NCI-H748 (cell line): ENCODE data around the gene DHRS7C.

Experiments used
- DNase-seq: peaks from one replicate; lab custom pipeline; 2025; ENCODE audit not compliant: unreplicated experiment; lab: John Stamatoyannopoulos, UW

The DHRS7C gene

DNA sequence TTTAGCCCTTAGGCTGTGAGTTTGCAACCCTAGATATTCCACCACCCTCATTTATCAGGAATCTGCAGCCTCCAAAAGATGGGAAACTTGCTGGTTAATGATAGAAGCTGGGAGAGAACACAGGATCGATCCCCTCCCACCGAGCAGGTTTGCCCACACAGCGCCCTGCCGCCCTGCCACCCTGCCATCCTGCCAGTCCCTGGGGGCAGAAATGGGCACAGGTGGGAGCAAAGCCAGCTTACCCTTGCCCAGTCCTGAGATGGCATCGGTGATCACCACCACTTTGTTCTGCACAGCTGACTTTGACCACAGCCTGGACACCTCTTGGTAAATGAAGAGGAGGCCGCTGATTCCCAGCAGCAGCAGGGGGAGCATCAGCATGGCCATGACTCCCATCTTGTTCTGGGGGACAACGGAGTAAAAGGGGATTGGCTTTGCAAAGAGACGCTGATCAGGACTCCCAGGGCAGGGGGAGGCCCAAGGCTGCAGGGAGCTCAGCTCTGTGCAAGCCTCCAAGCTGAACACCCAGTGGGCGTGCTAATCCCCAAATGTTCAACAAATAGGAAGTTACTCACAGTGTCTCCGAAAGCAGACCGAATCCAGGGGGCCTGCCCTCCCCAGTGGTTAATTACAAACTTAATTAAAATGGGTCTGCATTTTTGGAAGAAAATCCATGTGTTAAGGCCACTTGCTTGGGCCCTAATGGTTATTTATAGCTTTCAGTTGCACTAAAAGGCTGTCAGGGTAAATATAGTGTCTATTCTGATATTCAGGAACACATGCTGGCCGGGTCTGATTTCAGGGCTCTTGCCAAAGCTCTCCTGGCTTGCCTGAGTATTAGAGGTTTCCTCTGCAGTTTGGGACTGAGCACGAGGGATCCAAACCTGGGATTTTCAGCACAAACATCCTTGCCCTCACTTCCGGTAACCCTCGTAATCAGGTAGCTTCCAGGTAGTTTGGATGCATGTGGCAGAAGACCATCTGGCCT lies at the start of gene DHRS7C:
DHRS7C (minus strand) TSS at position 704 of the 988 bp plus-strand sequence; CDS start at position 396, 308 bp downstream.
- no peak for DNase-seq

GRCh38 chr17:9839433-9839832 lies 48.0 kb upstream of the DHRS7C start:
- no peak for DNase-seq

DNA sequence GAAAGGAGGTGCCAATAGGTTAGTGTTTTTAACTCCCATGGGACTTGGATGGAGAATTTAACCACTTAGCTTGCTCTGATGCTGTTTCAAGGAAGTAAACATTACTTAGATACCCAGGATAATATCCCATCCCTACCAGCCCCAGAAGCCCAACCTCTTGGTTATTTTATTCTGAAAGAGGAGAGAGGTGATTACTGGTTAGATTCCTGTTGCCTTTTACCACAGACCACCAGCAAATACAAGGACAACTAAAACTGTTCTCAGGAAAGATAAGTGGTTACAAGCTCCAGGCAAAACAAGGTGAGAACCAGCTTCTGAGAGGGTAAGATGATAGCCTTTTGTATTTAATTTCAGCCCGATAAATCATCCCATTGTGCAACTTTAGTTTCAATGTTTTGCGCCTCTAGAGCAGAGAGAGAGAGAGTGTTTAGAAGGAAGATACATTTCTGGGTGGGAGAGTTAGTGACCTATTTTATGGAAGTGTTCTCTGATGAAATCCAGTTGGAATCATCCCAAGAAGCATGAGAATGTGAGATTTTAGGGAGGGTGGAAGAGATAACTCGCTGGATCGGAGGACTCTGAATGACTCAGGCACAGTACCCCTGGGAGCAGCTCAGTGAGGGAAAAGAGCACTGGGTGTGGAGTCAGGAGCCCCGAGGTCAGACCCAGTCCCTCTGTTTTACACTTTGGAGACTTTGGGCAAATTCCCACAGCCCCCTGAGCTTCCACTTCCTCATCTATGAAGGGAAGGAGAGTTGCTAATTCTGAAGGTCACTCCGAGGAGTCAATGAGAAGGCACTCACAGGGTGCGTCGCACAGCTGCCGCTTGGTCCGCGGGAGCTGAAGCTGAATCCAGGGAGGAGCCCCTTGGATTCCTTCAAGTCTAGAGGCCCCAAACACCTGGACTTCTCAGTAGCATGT lies 46.4 kb upstream of the DHRS7C start:
- DNase-seq, result no peak

DNA sequence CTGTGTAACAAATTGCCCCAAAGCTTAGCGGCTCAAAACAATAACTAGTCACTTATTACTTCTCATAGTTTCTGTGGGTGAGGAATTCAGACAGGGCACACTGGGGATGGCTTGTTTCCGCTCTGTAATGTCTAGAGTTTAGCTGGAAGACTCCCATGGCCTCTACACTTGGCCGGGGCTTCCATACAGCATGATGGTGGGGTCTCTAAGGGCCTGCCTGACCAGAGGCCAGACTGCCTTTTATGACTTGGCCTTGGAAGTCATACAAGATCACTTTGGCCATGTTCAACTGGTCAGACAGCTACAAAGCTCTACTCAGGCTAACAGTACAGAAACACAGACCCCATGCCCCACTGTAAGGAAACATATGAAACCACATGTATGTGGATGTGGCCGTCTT lies 42.5 kb upstream of the DHRS7C start:
- no peak for DNase-seq

GRCh38 chr17:9830711-9831110 lies 39.3 kb upstream of the DHRS7C start:
- no peak for DNase-seq

GRCh38 chr17:9829343-9829742 lies 38.0 kb upstream of the DHRS7C start:
- no peak for DNase-seq

GRCh38 chr17:9828296-9829295 lies 37.2 kb upstream of the DHRS7C start:
- no peak for DNase-seq

- DNase-seq, result no peak
Observed at GRCh38 chr17:9825641-9826150, 34.3 kb upstream of the DHRS7C start, which contains the start of gene GLP2R. Gene GLP2R (plus strand): TSS chr17:9825924. CDS start chr17:9826064, 140 bp downstream.

DNA sequence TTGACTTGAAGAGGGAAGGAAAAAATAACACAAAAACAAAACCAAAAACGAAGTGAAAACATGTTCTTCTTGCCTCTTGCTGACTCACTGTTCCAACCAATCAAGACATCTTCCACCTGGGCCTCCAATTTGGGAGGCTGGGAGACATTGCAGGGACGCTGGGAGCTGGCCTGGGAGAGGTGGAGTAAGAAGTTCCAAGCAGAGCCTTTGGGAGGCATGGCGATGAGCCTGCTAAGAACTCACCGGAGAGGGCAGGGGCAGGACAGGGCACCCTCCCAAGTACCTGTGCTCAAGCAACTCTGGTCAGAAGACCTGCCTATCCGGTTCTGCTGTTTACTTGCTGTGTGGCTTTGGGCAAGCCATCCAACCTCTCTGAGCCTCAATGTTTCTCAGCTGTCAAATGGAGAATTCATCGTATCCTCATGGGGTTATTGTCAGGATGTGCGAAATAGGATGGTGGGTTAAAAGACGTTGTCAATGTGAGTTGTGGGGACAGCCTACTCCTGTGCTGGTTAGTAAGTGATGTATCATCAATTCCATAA lies 33.5 kb upstream of the DHRS7C start:
- no peak for DNase-seq

DNA sequence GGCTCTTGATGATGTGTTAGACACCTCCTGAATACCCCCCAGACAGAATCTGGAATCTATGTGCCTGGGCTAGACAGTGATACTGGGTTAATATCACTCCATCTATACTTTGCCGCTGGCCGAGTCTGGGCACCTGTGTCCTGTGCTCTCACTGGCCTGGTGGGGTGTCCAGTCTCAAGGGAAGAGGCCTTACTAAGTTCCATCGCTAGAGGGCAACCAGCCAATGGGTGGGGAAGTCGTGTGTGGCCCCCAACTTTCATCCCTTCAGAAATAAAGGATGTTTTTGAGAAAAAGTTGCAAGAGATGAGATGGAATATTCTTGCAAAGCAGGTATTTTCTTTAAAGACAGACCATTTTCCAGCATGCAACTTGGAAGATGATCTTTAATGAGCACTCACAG lies 32.7 kb upstream of the DHRS7C start:
- no peak for DNase-seq

DNA sequence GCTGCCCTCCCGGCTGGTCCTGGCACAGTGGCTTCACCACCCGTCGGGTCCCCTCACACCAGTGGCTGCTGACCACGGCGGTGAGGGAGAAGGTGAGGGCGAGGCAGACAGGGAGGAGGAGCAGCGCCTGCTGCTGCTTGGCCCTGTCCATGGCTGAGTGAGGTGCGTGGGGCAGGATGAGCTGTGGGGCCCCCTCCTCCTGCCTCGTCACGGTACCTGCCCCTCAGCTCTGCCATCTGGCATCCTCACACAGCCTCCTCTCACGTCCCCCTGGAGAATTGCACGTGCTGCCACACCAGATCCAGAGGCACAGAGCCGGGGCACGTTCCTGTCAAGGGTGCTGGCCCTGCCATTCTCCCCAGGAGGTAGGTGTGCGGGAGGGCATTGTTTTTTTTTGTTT lies 30.5 kb upstream of the DHRS7C start, which contains the start of gene GSG1L2:
GSG1L2 (minus strand) TSS at position 159 of the 400 bp plus-strand sequence; CDS start at position 151, 8 bp downstream.
- no peak for DNase-seq

- no peak for DNase-seq
Observed at GRCh38 chr17:9820448-9820847, 29.1 kb upstream of the DHRS7C start.

DNA sequence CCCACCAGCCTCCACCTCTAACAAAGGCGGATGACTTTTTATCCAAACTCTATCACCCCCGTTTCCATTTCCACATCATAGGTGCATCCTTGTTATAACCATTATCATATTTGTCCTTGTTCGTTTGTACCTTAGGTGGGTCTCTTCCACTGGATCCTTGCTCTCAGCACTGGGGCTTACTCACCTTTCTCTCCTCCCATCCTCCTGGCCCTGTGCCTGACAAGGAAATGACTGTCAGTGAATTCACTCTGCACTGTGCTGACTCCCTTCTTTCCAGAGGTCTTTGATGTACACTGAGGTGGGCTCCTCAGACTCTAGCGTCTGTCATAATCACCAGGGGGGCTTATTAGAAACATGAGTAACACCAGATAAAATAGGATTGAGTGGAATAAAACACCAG lies 27.4 kb upstream of the DHRS7C start:
- DNase-seq, result no peak

DNA sequence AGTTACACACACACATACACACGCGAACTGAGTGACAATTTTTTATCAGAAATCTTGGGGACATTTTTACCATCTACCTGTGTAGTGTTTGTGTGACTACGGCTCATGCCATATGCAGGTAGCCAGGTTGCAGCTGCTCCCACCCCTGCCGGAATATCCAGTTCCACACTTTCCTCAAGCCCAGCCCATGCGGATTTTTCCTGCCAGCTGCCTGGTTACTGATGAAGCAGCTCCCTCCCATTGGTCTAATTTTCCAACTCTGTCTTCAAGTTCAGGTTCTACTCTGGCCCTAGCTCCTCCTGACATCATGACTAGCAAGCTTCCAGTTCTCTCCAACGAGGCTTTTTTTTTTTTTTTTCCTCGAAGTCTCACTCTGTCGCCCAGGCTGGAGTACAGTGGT lies 25.7 kb upstream of the DHRS7C start:
- DNase-seq, result no peak

DNA sequence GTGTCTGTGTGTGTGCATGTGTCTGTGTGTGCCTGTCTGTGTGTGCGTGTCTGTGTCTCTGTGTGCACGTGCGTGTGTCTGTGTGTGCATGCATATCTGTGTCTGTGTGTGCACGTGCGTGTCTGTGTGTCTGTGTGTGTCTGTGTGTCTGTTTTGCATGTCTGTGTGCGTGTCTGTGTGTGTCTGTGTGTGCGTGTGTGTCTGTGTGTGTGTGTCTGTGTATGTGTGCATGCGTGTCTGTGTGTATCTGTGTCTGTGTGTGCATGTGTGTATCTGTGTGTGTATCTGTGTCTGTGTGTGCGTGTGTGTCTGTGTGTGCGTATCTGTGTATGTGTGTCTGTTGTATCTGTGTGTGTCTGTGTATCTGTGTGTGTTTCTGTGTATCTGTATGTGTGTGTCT lies 25.1 kb upstream of the DHRS7C start:
- DNase-seq, result no peak

DNA sequence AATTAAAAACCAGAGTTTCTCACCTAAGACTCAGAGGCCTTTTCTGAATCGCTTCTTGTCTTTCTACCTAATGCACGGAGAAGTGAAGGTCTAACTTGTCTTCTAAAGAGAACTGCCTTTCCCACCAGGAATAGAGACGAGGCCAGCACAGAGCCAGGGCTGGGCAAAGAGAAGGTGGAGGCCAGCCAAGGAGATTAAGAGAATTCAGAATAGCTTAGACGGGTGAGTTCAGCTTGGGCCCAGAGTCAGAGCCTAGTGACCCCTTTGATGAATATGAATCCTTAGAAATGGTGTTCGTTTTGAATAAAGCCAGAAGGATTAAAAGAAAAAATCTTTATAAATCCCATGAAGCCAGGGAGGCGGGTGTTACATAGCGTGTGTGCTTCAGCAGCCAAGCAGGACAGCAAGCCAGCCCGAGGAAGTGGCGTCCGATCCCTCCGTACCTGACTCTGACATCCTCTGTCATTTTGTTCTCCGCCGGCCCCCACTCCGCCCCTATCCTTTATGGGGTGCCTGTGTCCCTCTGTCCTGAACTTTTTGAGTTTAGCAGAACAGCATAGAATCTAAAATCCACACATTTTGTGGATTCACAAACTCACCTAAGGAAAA lies 23.0 kb upstream of the DHRS7C start:
- DNase-seq, result no peak

DNA sequence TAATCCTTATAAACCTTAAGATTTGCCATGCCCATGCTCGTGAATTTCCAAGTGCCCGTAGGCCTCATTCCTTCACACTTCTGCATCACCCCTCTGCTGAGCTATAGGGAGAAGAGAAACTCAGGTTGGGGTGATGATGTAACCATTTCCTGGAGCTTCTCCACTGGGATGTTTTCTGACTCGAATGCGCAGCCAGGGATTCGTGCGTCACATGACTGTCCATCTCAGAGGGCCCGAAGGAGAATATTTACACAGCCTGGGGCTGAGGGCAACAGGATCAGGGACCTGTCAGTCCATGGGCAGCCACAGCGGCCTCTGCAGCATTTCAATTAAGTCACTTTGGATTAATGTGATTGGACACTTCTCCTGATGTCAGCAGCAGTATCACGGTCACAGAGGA lies 21.8 kb upstream of the DHRS7C start:
- no peak for DNase-seq

- DNase-seq, result no peak
Observed at GRCh38 chr17:9811537-9811936, 20.1 kb upstream of the DHRS7C start.

DNA sequence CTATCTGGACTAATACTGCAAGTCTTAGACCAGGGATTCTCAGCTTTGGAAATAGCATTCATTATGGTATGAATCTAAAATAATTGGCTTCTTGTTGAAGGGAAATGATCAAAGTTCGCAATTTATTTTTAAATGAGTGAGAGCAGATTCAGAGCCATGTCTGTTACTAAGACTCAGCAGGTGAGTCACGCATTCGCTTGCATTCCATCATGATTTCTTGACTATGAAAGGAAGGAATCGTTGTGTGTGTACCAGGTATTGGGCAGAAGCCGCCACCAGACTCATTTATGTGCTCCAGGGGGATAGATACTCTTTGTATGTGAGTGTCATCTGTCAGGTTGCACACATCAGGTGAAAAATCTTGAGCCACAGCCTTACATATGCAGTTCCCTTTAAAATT lies 19.7 kb upstream of the DHRS7C start:
- no peak for DNase-seq
